Upper lobe of left lung (tissue), 6 donors: Measurements from ENCODE around the gene TYMP. TPM values are rescaled to one million over a fixed set of nuclear protein-coding genes. Genes with fewer than 3 reads are reported as not detected.
"Not testable (repeated sequence)": the region's sequence is repeated elsewhere in the genome, so short reads cannot be mapped to it uniquely, and the experiment has no call there.

Experiments used
- ATAC-seq, 2 donors: fragments of 200-7000 bp; cut with Tn5 transposase; one replicate each; pipeline ENCODE4 v1.9.1; 2022; ENCODE audit warnings: mild to moderate bottlenecking in 2 of 2, moderate library complexity in 2 of 2; ENCODE audit not compliant: low FRiP score in 2 of 2
- DNase-seq, 2 donors: peaks; one replicate each; pipeline ENCODE4 v3.0.0-alpha.2; 2019 to 2020
- H3K27ac ChIP-seq, 4 donors: fragments of 200-600 bp; sonication (generic); one replicate each; pipeline ENCODE4 v1.5.1; 2016 to 2019
- H3K27me3 ChIP-seq, 4 donors: fragments of 200-600 bp; sonication (generic); one replicate each; pipeline ENCODE4 v1.5.1; 2017 to 2019
- H3K36me3 ChIP-seq, 4 donors: fragments of 200-600 bp; sonication (generic); one replicate each; pipeline ENCODE4 v1.5.1; 2016 to 2019
- H3K4me1 ChIP-seq, 4 donors: fragments of 200-600 bp; sonication (generic); one replicate each; pipeline ENCODE4 v1.5.1; 2018 to 2019
- H3K4me3 ChIP-seq, 4 donors: fragments of 200-600 bp; sonication (generic); one replicate each; pipeline ENCODE4 v1.5.1; 2017 to 2019; ENCODE audit warnings: mild to moderate bottlenecking in 2 of 4, moderate library complexity in 1 of 4
- H3K9me3 ChIP-seq, 4 donors: fragments of 200-600 bp; sonication (generic); one replicate each; pipeline ENCODE4 v1.5.1; 2018 to 2019
- CTCF ChIP-seq, 6 experiments: fragments of 450-650 bp in 4 of 6; fragments of 200-600 bp in 2 of 6; sonication (generic) in 2 of 6; IDR thresholded peaks; one replicate each; pipeline ENCODE4 v1.5.1; 2016 to 2019; ENCODE audit warnings: antibody characterized with exemption in 6 of 6
- EP300 ChIP-seq, 4 donors: sonication (generic); formaldehyde crosslinking; IDR thresholded peaks; one replicate each; pipeline ENCODE4 v1.5.1; 2017; ENCODE audit warnings: antibody characterized with exemption in 4 of 4, control low read depth in 2 of 4
- POLR2A ChIP-seq, 4 donors: fragments of 450-650 bp; IDR thresholded peaks; one replicate each; pipeline ENCODE4 v1.5.1; 2016 to 2017; ENCODE audit warnings: antibody characterized with exemption in 4 of 4, mild to moderate bottlenecking in 2 of 4
- POLR2AphosphoS5 ChIP-seq, 2 donors: sonication (generic); formaldehyde crosslinking; IDR thresholded peaks; one replicate each; pipeline ENCODE4 v1.5.1; 2017; ENCODE audit warnings: antibody characterized with exemption in 2 of 2
- WGBS, 2 donors: methylation state at CpG; one replicate each; pipeline ENCODE4 v1.1.5; 2017 to 2018; 5-methylcytosine and 5-hydroxymethylcytosine counted together
- total RNA-seq, 6 donors: library from RNA; depleted of rRNA in 4 of 6; stranded (reverse); fragments of >200 nt in 4 of 6; gene quantifications; one replicate each; pipeline versions ENCODE4 v1.1.0 to v1.2.1, GENCODE V29; 2016 to 2021
- donor health status: DM: no; HTN: no; CAD: no; lungs with moderate emphysema.
- donor health status: DM: no; HTN: yes; CAD: no; lungs with severe emphysema.

TYMP gene
- total RNA-seq, 6 donors from 2014 or later, result 162 to 346 (median 248) TPM

GRCh38 chr22:50536226-50536625, 6.4 kb upstream of the TYMP start:
- 79 to 84% methylated on average over 3 of the region's 3 CpGs for WGBS, 2 donors
- Histone ChIP-seq H3K9me3 (no peaks in the 10 kb centered on the region), H3K36me3 (no peaks in the 10 kb centered on the region), H3K4me3 (no peak overlapping the region), H3K27ac (no peak overlapping the region), H3K27me3 (no peaks in the 10 kb centered on the region), H3K4me1 (peaks cover 45 to 64% (median 56%) of the 10 kb centered on the region in 4 donors)
- no peak for ATAC-seq
- TF ChIP-seq CTCF (IDR thresholded peaks at IDR 0.05) (no peak), EP300 (IDR thresholded peaks at IDR 0.05) (no peak), POLR2A (IDR thresholded peaks at IDR 0.05) (no peak), POLR2AphosphoS5 (IDR thresholded peaks at IDR 0.05) (no peak)
- DNase-seq, result no peak

GRCh38 chr22:50535113-50535512, 5.3 kb upstream of the TYMP start:
- WGBS, 2 donors, result 79% methylated on average over 8 of the region's 8 CpGs
- ATAC-seq (no peak), DNase-seq (no peak)
- Histone ChIP-seq H3K36me3 (no peaks in the 10 kb centered on the region), H3K4me1 (peaks cover 44 to 73% (median 52%) of the 10 kb centered on the region in 4 donors), H3K9me3 (no peaks in the 10 kb centered on the region), H3K27ac (peak overlapping the region; percentile 69 to 99 (median 97)), H3K4me3 (no peak overlapping the region), H3K27me3 (no peaks in the 10 kb centered on the region)
- TF ChIP-seq EP300 (IDR thresholded peaks at IDR 0.05) (no peak), POLR2AphosphoS5 (IDR thresholded peaks at IDR 0.05) (no peak), POLR2A (IDR thresholded peaks at IDR 0.05) (no peak), CTCF (IDR thresholded peaks at IDR 0.05) (no peak)

GRCh38 chr22:50533856-50534711, 4.3 kb upstream of the TYMP start:
- ATAC-seq, H3K36me3 ChIP-seq, H3K4me3 ChIP-seq, H3K27me3 ChIP-seq, H3K9me3 ChIP-seq: not testable (repeated sequence)
- peak; percentile 62 to 68 for TF ChIP-seq POLR2AphosphoS5 (IDR thresholded peaks at IDR 0.05)
- TF ChIP-seq POLR2A (IDR thresholded peaks at IDR 0.05), result peak in 2 of 4 donors; percentile 46 to 82
- Histone ChIP-seq H3K4me1 (peaks cover 38 to 76% (median 47%) of the 10 kb centered on the region in 4 donors), H3K27ac (peak overlapping the region; percentile 97 to 100 (median 98))
- peak in 1 of 2 donors; percentile 88 for DNase-seq
- 47 to 51% methylated on average over 21 of the region's 21 CpGs for WGBS, 2 donors

- TF ChIP-seq CTCF (IDR thresholded peaks at IDR 0.05) (no peak), EP300 (IDR thresholded peaks at IDR 0.05) (no peak), POLR2AphosphoS5 (IDR thresholded peaks at IDR 0.05) (no peak), POLR2A (IDR thresholded peaks at IDR 0.05) (no peak)
- no peaks in the 10 kb centered on the region for H3K9me3 ChIP-seq
- DNase-seq (no peak), ATAC-seq (no peak)
- H3K36me3 ChIP-seq, result no peaks in the 10 kb centered on the region
- H3K27ac ChIP-seq, result peak overlapping the region; percentile 97 to 100 (median 98)
- no peaks in the 10 kb centered on the region for H3K27me3 ChIP-seq
- peak overlapping the region in 1 of 4 donors; percentile 93 for H3K4me3 ChIP-seq
- H3K4me1 ChIP-seq, result peaks cover 37 to 76% (median 44%) of the 10 kb centered on the region in 4 donors
- 53 to 67% methylated on average over 19 of the region's 19 CpGs for WGBS, 2 donors
These were observed 3.3 kb upstream of the TYMP start for GRCh38 chr22:50532824-50533796.
